ENCODE results near the gene KCNT2. TPM values are rescaled to one million over a fixed set of nuclear protein-coding genes. Genes with fewer than 3 reads are reported as not detected.

The KCNT2 gene
- polyA plus RNA-seq, 1 donor from 2014 or later, result 21.4 TPM

GRCh38 chr1:196577386-196577785, 30.9 kb downstream of the KCNT2 start:
- Histone ChIP-seq H3K36me3 (ENCODE audit: insufficient read depth, low read length) (no peaks in the 10 kb centered on the region), H3K9me3 (ENCODE audit: low read length) (no peaks in the 10 kb centered on the region), H3K27me3 (ENCODE audit: insufficient read depth, low read depth, low read length) (no peaks in the 10 kb centered on the region), H3K79me2 (replicated peaks; ENCODE audit: insufficient read depth, low read length) (no peaks in the 10 kb centered on the region), H3F3A (ENCODE audit: insufficient read depth, low read length, poor library complexity, severe bottlenecking) (no peaks in the 10 kb centered on the region), H3K27ac (ENCODE audit: low read length) (no peak overlapping the region), H3K4me3 (ENCODE audit: low read length) (no peak overlapping the region), H2AFZ (ENCODE audit: low read depth, low read length) (no peak overlapping the region), H4K20me1 (ENCODE audit: insufficient read depth) (no peaks in the 10 kb centered on the region), H3K9ac (ENCODE audit: low read length) (no peak overlapping the region), H3K9me2 (ENCODE audit: insufficient read depth, low read length) (no peaks in the 10 kb centered on the region), H3K4me2 (ENCODE audit: low read length) (no peak overlapping the region)
- TF ChIP-seq CTCF (IDR thresholded peaks at IDR 0.05; ENCODE audit: poor library complexity, severe bottlenecking) (no peak), RAD21 (conservative IDR thresholded peaks at IDR 0.05) (no peak), EZH2 (IDR thresholded peaks at IDR 0.05; ENCODE audit: borderline replicate concordance, insufficient read depth, low read length, poor library complexity, severe bottlenecking) (no peak), MXI1 (conservative IDR thresholded peaks at IDR 0.05; ENCODE audit: poor library complexity, severe bottlenecking) (no peak), TAF1 (IDR thresholded peaks at IDR 0.05; ENCODE audit: low read depth) (no peak), REST (IDR thresholded peaks at IDR 0.05; ENCODE audit: borderline replicate concordance) (no peak), POLR2AphosphoS5 (IDR thresholded peaks at IDR 0.05) (no peak), SMC3 (conservative IDR thresholded peaks at IDR 0.05; ENCODE audit: poor library complexity) (no peak), EP300 (conservative IDR thresholded peaks at IDR 0.05; ENCODE audit: poor library complexity, severe bottlenecking) (no peak)

GRCh38 chr1:196573226-196573625, 35.0 kb downstream of the KCNT2 start:
- no peaks in the 10 kb centered on the region for H3K9me2 ChIP-seq (ENCODE audit: insufficient read depth, low read length)
- TF ChIP-seq MXI1 (conservative IDR thresholded peaks at IDR 0.05; ENCODE audit: poor library complexity, severe bottlenecking) (no peak), CTCF (IDR thresholded peaks at IDR 0.05; ENCODE audit: poor library complexity, severe bottlenecking) (no peak)
- no peaks in the 10 kb centered on the region for H3K9me3 ChIP-seq (ENCODE audit: low read length)
- no peak overlapping the region for H3K4me2 ChIP-seq (ENCODE audit: low read length)
- H3K27ac ChIP-seq (ENCODE audit: low read length), result no peak overlapping the region
- no peaks in the 10 kb centered on the region for H3K36me3 ChIP-seq (ENCODE audit: insufficient read depth, low read length)
- no peak overlapping the region for H3K4me3 ChIP-seq (ENCODE audit: low read length)
- H3K27me3 ChIP-seq (ENCODE audit: insufficient read depth, low read depth, low read length), result no peaks in the 10 kb centered on the region
- no peaks in the 10 kb centered on the region for H3K79me2 ChIP-seq (replicated peaks; ENCODE audit: insufficient read depth, low read length)
- no peak overlapping the region for H2AFZ ChIP-seq (ENCODE audit: low read depth, low read length)
- H3K9ac ChIP-seq (ENCODE audit: low read length), result no peak overlapping the region
- no peaks in the 10 kb centered on the region for H3F3A ChIP-seq (ENCODE audit: insufficient read depth, low read length, poor library complexity, severe bottlenecking)
- no peaks in the 10 kb centered on the region for H4K20me1 ChIP-seq (ENCODE audit: insufficient read depth)

Data from neural cell (in vitro differentiated cells).